Gastrocnemius medialis (tissue), 4 donors: Measurements from ENCODE around the gene RPA1.

ENCODE experiments used
- CTCF ChIP-seq, 5 experiments: fragments of 450-650 bp in 3 of 5; fragments of 200-600 bp in 2 of 5; sonication (generic) in 2 of 5; IDR thresholded peaks in 4 of 5; conservative IDR thresholded peaks in 1 of 5; 1 replicate in 4 of 5; 2 replicates in 1 of 5; pipeline ENCODE4 v1.5.1; 2016 to 2019; ENCODE audit warnings: antibody characterized with exemption in 5 of 5, mild to moderate bottlenecking in 3 of 5, moderate library complexity in 3 of 5
- POLR2A ChIP-seq, 2 donors: fragments of 450-650 bp; IDR thresholded peaks; one replicate each; pipeline ENCODE4 v1.6.1; 2017; ENCODE audit warnings: antibody characterized with exemption in 2 of 2, mild to moderate bottlenecking in 2 of 2, moderate library complexity in 2 of 2

- TF ChIP-seq POLR2A (IDR thresholded peaks at IDR 0.05): no peak
- TF ChIP-seq CTCF (IDR thresholded peaks at IDR 0.05 in 4 of 5, conservative IDR thresholded peaks at IDR 0.05 in 1 of 5): no peak
Observed at GRCh38 chr17:1898332-1898731, 68.5 kb downstream of the RPA1 start.
